SK-N-SH treated with all-trans-retinoic acid at 6 μM for 48 hours (cell line): ENCODE results near the gene PCAT6.

Experiments used
- ARNTL ChIP-seq: fragments of 450-650 bp; formaldehyde crosslinking; IDR thresholded peaks from 2 replicates; pipeline ENCODE4 v1.5.0; 2020; ENCODE audit warnings: low read depth, mild to moderate bottlenecking, moderate library complexity, borderline replicate concordance
- BACH2 ChIP-seq: fragments of 250-450 bp; sonication (Bioruptor Pico); IDR thresholded peaks from 2 replicates; pipeline ENCODE4 v1.9.0; 2021; ENCODE audit warnings: mild to moderate bottlenecking, borderline replicate concordance
- CSDC2 ChIP-seq: fragments of 250-450 bp; sonication (Bioruptor Pico); IDR thresholded peaks from 2 replicates; pipeline ENCODE4 v1.5.0; 2020; ENCODE audit warnings: mild to moderate bottlenecking, moderate library complexity
- ESRRG ChIP-seq: fragments of 250-450 bp; sonication (Bioruptor Pico); IDR thresholded peaks from 2 replicates; pipeline ENCODE4 v1.6.1; 2021; ENCODE audit warnings: mild to moderate bottlenecking
- GLIS3 ChIP-seq: fragments of 250-450 bp; sonication (Bioruptor Pico); IDR thresholded peaks from 2 replicates; pipeline ENCODE4 v1.5.0; 2020; ENCODE audit warnings: mild to moderate bottlenecking, moderate library complexity
- ISL1 ChIP-seq: fragments of 250-450 bp; sonication (Bioruptor Pico); IDR thresholded peaks from 2 replicates; pipeline ENCODE4 v2.1.2; 2022; ENCODE audit warnings: mild to moderate bottlenecking, moderate library complexity
- OSR1 ChIP-seq: fragments of 250-450 bp; sonication (Bioruptor Pico); IDR thresholded peaks from 2 replicates; pipeline ENCODE4 v1.8.0; 2022; ENCODE audit warnings: moderate library complexity, mild to moderate bottlenecking, inconsistent platforms
- RARB ChIP-seq: fragments of 250-450 bp; sonication (Bioruptor Pico); IDR thresholded peaks from 2 replicates; pipeline ENCODE4 v1.8.0; 2021; ENCODE audit warnings: mild to moderate bottlenecking, moderate library complexity
- TCF4 ChIP-seq: fragments of 250-450 bp; sonication (Bioruptor Pico); IDR thresholded peaks from 2 replicates; pipeline ENCODE4 v1.8.0; 2021; ENCODE audit warnings: mild to moderate bottlenecking, moderate library complexity, borderline replicate concordance
- TOX ChIP-seq: fragments of 250-450 bp; sonication (Bioruptor Pico); IDR thresholded peaks from 2 replicates; pipeline ENCODE4 v1.8.0; 2021; ENCODE audit warnings: mild to moderate bottlenecking, moderate library complexity, borderline replicate concordance
- TF ChIP-seq, protein P1 (sequence below): fragments of 250-450 bp; sonication (Bioruptor Pico); IDR thresholded peaks from 2 replicates; pipeline ENCODE4 v1.8.0; 2020; ENCODE audit warnings: mild to moderate bottlenecking, moderate library complexity, borderline replicate concordance
- TF ChIP-seq, protein P2 (sequence below): fragments of 250-450 bp; sonication (Bioruptor Pico); IDR thresholded peaks from 2 replicates; pipeline ENCODE4 v1.5.1; 2020; ENCODE audit warnings: low read depth, mild to moderate bottlenecking, moderate library complexity
- TF ChIP-seq, protein P3 (sequence below): fragments of 250-450 bp; sonication (Bioruptor Pico); IDR thresholded peaks from 2 replicates; pipeline ENCODE4 v1.5.0; 2020; ENCODE audit warnings: mild to moderate bottlenecking, moderate library complexity

DNA sequence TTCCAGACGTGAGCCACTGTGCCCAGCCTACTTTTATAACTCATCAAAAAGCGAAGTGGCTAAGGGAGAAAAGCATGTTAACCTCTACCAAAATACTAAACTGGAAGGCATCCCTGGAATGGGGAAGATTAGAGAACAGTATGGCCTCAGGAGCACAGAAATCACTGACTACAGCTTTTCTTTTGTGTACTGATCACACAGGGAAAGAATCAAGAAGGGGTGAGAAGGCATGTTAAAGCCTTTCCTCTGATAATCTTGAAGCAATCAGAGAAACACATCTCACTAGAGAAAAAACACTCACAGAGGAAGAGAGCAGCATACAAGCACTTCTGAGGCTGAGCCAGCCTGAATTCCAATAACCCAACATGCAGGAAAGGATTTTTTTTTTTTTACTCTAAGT is 10.7 kb downstream of the PCAT6 start:
- TF ChIP-seq, protein P1, sequence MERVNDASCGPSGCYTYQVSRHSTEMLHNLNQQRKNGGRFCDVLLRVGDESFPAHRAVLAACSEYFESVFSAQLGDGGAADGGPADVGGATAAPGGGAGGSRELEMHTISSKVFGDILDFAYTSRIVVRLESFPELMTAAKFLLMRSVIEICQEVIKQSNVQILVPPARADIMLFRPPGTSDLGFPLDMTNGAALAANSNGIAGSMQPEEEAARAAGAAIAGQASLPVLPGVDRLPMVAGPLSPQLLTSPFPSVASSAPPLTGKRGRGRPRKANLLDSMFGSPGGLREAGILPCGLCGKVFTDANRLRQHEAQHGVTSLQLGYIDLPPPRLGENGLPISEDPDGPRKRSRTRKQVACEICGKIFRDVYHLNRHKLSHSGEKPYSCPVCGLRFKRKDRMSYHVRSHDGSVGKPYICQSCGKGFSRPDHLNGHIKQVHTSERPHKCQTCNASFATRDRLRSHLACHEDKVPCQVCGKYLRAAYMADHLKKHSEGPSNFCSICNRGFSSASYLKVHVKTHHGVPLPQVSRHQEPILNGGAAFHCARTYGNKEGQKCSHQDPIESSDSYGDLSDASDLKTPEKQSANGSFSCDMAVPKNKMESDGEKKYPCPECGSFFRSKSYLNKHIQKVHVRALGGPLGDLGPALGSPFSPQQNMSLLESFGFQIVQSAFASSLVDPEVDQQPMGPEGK (CRISPR knock-in tag), result no peak
- TF ChIP-seq RARB (CRISPR knock-in tag), result no peak
- no peak for TF ChIP-seq BACH2
- TF ChIP-seq CSDC2 (CRISPR knock-in tag), result no peak
- no peak for TF ChIP-seq TOX (CRISPR knock-in tag)
- TF ChIP-seq ESRRG (CRISPR knock-in tag), result no peak
- TF ChIP-seq ARNTL, result no peak
- TF ChIP-seq, protein P2, sequence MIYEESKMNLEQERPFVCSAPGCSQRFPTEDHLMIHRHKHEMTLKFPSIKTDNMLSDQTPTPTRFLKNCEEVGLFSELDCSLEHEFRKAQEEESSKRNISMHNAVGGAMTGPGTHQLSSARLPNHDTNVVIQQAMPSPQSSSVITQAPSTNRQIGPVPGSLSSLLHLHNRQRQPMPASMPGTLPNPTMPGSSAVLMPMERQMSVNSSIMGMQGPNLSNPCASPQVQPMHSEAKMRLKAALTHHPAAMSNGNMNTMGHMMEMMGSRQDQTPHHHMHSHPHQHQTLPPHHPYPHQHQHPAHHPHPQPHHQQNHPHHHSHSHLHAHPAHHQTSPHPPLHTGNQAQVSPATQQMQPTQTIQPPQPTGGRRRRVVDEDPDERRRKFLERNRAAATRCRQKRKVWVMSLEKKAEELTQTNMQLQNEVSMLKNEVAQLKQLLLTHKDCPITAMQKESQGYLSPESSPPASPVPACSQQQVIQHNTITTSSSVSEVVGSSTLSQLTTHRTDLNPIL, result no peak
- no peak for TF ChIP-seq ISL1
- TF ChIP-seq GLIS3, result no peak
- TF ChIP-seq, protein P3, sequence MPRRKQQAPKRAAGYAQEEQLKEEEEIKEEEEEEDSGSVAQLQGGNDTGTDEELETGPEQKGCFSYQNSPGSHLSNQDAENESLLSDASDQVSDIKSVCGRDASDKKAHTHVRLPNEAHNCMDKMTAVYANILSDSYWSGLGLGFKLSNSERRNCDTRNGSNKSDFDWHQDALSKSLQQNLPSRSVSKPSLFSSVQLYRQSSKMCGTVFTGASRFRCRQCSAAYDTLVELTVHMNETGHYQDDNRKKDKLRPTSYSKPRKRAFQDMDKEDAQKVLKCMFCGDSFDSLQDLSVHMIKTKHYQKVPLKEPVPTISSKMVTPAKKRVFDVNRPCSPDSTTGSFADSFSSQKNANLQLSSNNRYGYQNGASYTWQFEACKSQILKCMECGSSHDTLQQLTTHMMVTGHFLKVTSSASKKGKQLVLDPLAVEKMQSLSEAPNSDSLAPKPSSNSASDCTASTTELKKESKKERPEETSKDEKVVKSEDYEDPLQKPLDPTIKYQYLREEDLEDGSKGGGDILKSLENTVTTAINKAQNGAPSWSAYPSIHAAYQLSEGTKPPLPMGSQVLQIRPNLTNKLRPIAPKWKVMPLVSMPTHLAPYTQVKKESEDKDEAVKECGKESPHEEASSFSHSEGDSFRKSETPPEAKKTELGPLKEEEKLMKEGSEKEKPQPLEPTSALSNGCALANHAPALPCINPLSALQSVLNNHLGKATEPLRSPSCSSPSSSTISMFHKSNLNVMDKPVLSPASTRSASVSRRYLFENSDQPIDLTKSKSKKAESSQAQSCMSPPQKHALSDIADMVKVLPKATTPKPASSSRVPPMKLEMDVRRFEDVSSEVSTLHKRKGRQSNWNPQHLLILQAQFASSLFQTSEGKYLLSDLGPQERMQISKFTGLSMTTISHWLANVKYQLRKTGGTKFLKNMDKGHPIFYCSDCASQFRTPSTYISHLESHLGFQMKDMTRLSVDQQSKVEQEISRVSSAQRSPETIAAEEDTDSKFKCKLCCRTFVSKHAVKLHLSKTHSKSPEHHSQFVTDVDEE (CRISPR knock-in tag), result no peak
- TF ChIP-seq TCF4 (CRISPR knock-in tag), result no peak
- no peak for TF ChIP-seq OSR1 (CRISPR knock-in tag)
